ENCODE measurements around the gene CUL3.

CUL3 gene

GRCh38 chr2:224479826-224480225 is 105.3 kb downstream of the CUL3 start:
- Histone ChIP-seq H3K9ac (ENCODE audit: low read length) (no peak overlapping the region), H3K27ac (ENCODE audit: low read depth, low read length, poor library complexity, severe bottlenecking) (no peak overlapping the region), H4K20me1 (ENCODE audit: insufficient read depth, low read length) (no peaks in the 10 kb centered on the region), H2AFZ (ENCODE audit: low read length) (no peak overlapping the region), H3K4me2 (ENCODE audit: low read length) (no peak overlapping the region), H3K9me2 (ENCODE audit: low read depth, low read length) (no peaks in the 10 kb centered on the region), H3K4me1 (ENCODE audit: insufficient read depth, low read length, severe bottlenecking) (no peaks in the 10 kb centered on the region), H3F3A (ENCODE audit: insufficient read depth, low read length) (no peaks in the 10 kb centered on the region), H3K4me3 (ENCODE audit: low read depth, low read length, poor library complexity, severe bottlenecking) (no peak overlapping the region), H3K79me2 (ENCODE audit: insufficient read depth, low read length) (no peaks in the 10 kb centered on the region; the same call in 1 of the 2 replicates), H3K9me3 (ENCODE audit: low read length) (no peaks in the 10 kb centered on the region), H3K27me3 (ENCODE audit: insufficient read depth, low read length) (no peaks in the 10 kb centered on the region), H3K36me3 (ENCODE audit: insufficient read depth, low read length) (peaks cover 90% of the 10 kb centered on the region)
- TF ChIP-seq CTCF (IDR thresholded peaks at IDR 0.05; ENCODE audit: low read length) (no peak), EZH2 (IDR thresholded peaks at IDR 0.05; ENCODE audit: borderline replicate concordance, low read length) (no peak)

GRCh38 chr2:224472827-224473226 is 112.3 kb downstream of the CUL3 start:
- no peak for TF ChIP-seq CTCF (IDR thresholded peaks at IDR 0.05; ENCODE audit: low read length)
- no peak for TF ChIP-seq EZH2 (IDR thresholded peaks at IDR 0.05; ENCODE audit: borderline replicate concordance, low read length)
- Histone ChIP-seq H3K79me2 (ENCODE audit: insufficient read depth, low read length) (no peaks in the 10 kb centered on the region), H3K4me1 (ENCODE audit: insufficient read depth, low read length, severe bottlenecking) (peaks cover 9% of the 10 kb centered on the region), H3K4me2 (ENCODE audit: low read length) (no peak overlapping the region), H3K9me3 (ENCODE audit: low read length) (no peaks in the 10 kb centered on the region), H3K36me3 (ENCODE audit: insufficient read depth, low read length) (peaks cover 59% of the 10 kb centered on the region), H3K9me2 (ENCODE audit: low read depth, low read length) (no peaks in the 10 kb centered on the region), H3K4me3 (ENCODE audit: low read depth, low read length, poor library complexity, severe bottlenecking) (no peak overlapping the region), H4K20me1 (ENCODE audit: insufficient read depth, low read length) (no peaks in the 10 kb centered on the region), H3F3A (ENCODE audit: insufficient read depth, low read length) (no peaks in the 10 kb centered on the region; the same call in 1 of the 2 replicates), H3K27ac (ENCODE audit: low read depth, low read length, poor library complexity, severe bottlenecking) (no peak overlapping the region), H2AFZ (ENCODE audit: low read length) (no peak overlapping the region), H3K9ac (ENCODE audit: low read length) (no peak overlapping the region), H3K27me3 (ENCODE audit: insufficient read depth, low read length) (no peaks in the 10 kb centered on the region)

GRCh38 chr2:224472137-224472536 is 113.0 kb downstream of the CUL3 start:
- no peaks in the 10 kb centered on the region for H3K79me2 ChIP-seq (ENCODE audit: insufficient read depth, low read length)
- no peak overlapping the region for H3K4me3 ChIP-seq (ENCODE audit: low read depth, low read length, poor library complexity, severe bottlenecking)
- no peaks in the 10 kb centered on the region for H4K20me1 ChIP-seq (ENCODE audit: insufficient read depth, low read length)
- H3K9ac ChIP-seq (ENCODE audit: low read length), result no peak overlapping the region
- no peak for TF ChIP-seq EZH2 (IDR thresholded peaks at IDR 0.05; ENCODE audit: borderline replicate concordance, low read length)
- no peak for TF ChIP-seq CTCF (IDR thresholded peaks at IDR 0.05; ENCODE audit: low read length)
- H3K4me1 ChIP-seq (ENCODE audit: insufficient read depth, low read length, severe bottlenecking), result peaks cover 9% of the 10 kb centered on the region
- H2AFZ ChIP-seq (ENCODE audit: low read length), result no peak overlapping the region
- H3K4me2 ChIP-seq (ENCODE audit: low read length), result no peak overlapping the region
- peaks cover 52% of the 10 kb centered on the region for H3K36me3 ChIP-seq (ENCODE audit: insufficient read depth, low read length)
- H3K9me2 ChIP-seq (ENCODE audit: low read depth, low read length), result no peaks in the 10 kb centered on the region
- H3F3A ChIP-seq (ENCODE audit: insufficient read depth, low read length), result no peaks in the 10 kb centered on the region; the same call in 1 of the 2 replicates
- H3K27ac ChIP-seq (ENCODE audit: low read depth, low read length, poor library complexity, severe bottlenecking), result no peak overlapping the region
- no peaks in the 10 kb centered on the region for H3K9me3 ChIP-seq (ENCODE audit: low read length)
- no peaks in the 10 kb centered on the region for H3K27me3 ChIP-seq (ENCODE audit: insufficient read depth, low read length)
